IPS-20b (cell line): ENCODE measurements around the gene SLC1A3.
"Not testable (repeated sequence)": the region's sequence is repeated elsewhere in the genome, so short reads cannot be mapped to it uniquely, and the experiment has no call there.

Source experiments
- H3K27ac ChIP-seq: one replicate; pipeline ENCODE4 v1.5.1; 2013; ENCODE audit warnings: low read length
- H3K27me3 ChIP-seq: 2 replicates; pipeline ENCODE4 v1.6.1; 2013; ENCODE audit warnings: mild to moderate bottlenecking, low read length, inconsistent platforms; ENCODE audit not compliant: insufficient read depth
- H3K36me3 ChIP-seq: 2 replicates; pipeline ENCODE4 v1.6.1; 2013; ENCODE audit warnings: low read depth, mild to moderate bottlenecking, inconsistent platforms, low read length, moderate library complexity; ENCODE audit not compliant: insufficient read depth
- H3K4me1 ChIP-seq: 2 replicates; pipeline ENCODE4 v1.6.1; 2013; ENCODE audit warnings: mild to moderate bottlenecking, control low read depth, inconsistent platforms, low read length, moderate library complexity; ENCODE audit not compliant: insufficient read depth
- H3K4me3 ChIP-seq: 2 replicates; pipeline ENCODE4 v1.5.1; 2013; ENCODE audit warnings: mild to moderate bottlenecking, low read length, inconsistent platforms
- H3K9ac ChIP-seq: 2 replicates; pipeline ENCODE4 v1.6.1; 2013; ENCODE audit warnings: low read depth, mild to moderate bottlenecking, inconsistent platforms, low read length, moderate library complexity
- H3K9me3 ChIP-seq: 2 replicates; pipeline ENCODE4 v1.6.1; 2013; ENCODE audit warnings: mild to moderate bottlenecking, low read depth, low read length, inconsistent platforms; ENCODE audit not compliant: insufficient read depth

SLC1A3 gene

DNA sequence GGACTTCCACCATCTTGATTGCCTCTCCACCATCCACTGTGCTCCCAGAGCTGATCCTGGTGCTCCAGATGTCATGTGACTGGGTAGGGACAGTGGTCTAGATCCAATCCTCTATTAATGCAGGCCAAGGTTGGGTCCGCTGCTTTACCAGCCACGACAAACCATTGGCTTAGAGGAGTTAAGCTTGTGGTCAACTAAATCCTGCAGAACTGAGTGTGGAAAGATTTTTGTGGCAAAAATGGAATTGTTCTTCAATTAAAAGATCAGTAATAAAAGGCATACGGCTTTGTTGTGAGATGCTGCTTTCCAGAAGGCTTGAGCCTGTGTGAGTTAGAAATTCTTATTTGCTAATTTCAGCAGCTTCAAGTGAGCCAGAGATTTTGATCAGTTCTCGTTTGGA is 30.7 kb downstream of the SLC1A3 start:
- H3K27ac ChIP-seq = no peak overlapping the region
- peaks cover 17% of the 10 kb centered on the region for H3K36me3 ChIP-seq
- no peaks in the 10 kb centered on the region for H3K9me3 ChIP-seq
- no peak overlapping the region for H3K9ac ChIP-seq
- no peak overlapping the region for H3K4me3 ChIP-seq
- H3K4me1 ChIP-seq = no peaks in the 10 kb centered on the region; the same call in 1 of the 2 replicates
- no peaks in the 10 kb centered on the region for H3K27me3 ChIP-seq

DNA sequence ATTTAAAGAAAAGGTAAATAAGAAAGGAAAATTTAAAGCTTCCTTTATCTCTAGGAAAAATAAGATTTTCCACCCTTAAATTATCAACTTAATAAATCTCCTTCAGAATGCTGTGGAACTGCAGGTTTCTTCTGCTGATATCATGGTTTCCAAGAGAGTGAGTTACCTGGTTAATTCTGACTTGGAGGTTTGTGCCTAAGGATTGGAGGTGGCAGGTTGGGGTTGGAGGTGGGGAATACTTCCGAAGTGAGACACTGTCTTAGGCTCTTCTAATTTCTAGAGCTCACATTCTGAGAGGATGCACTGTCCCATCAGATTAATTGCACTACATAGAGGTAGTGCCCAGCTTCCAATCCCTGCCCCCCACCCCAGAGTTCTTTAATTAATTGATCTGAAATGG is 31.1 kb downstream of the SLC1A3 start:
- Histone ChIP-seq H3K4me1 (no peaks in the 10 kb centered on the region; the same call in 1 of the 2 replicates), H3K9me3 (no peaks in the 10 kb centered on the region), H3K27me3 (no peaks in the 10 kb centered on the region), H3K4me3 (no peak overlapping the region), H3K27ac (no peak overlapping the region), H3K9ac (no peak overlapping the region), H3K36me3 (peaks cover 17% of the 10 kb centered on the region)

DNA sequence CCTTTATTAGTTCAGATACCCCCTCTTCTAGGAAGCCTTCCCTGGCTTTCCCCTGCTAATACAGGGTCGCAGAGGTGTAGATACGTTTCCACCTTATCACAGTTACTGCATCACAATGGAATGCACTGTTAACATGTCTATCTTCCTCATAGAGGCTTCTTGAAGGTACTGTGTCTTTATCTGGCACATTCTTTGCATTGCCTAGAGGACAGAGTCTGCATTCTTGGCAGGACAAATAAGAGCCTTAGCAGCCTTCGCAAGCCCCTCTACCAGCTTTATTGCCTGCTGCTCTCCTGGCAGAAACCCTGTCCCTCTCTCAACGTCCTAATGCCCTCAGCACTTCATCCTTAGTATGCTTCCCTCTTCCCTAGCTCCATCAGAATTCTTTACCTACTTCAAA is 31.6 kb downstream of the SLC1A3 start:
- Histone ChIP-seq H3K4me1 (no peaks in the 10 kb centered on the region; the same call in 1 of the 2 replicates), H3K9ac (no peak overlapping the region), H3K9me3 (no peaks in the 10 kb centered on the region), H3K36me3 (peaks cover 13% of the 10 kb centered on the region), H3K4me3 (no peak overlapping the region), H3K27ac (no peak overlapping the region), H3K27me3 (no peaks in the 10 kb centered on the region)

DNA sequence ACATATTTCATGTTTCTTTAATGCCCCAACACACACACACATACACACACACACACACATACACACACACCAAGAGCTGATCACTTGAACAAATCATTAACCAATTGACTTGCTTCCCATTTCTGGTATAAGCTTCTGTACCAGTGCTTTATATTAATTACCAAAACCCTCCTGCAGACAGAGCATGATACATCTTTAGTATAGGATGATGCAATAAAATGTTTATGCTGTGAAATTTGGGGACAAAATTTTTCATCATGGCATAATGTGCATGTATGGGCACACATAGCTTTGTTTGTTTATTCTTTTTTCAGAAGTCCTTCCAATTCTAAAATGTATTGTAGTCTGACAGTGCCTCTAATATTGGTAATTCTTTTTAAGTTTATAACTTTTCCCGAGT is 34.5 kb downstream of the SLC1A3 start:
- no peak overlapping the region for H3K4me3 ChIP-seq
- no peak overlapping the region for H3K9ac ChIP-seq
- H3K9me3 ChIP-seq = no peaks in the 10 kb centered on the region
- no peak overlapping the region for H3K27ac ChIP-seq
- no peaks in the 10 kb centered on the region; the same call in 1 of the 2 replicates for H3K4me1 ChIP-seq
- no peaks in the 10 kb centered on the region; the same call in 1 of the 2 replicates for H3K36me3 ChIP-seq
- H3K27me3 ChIP-seq = no peaks in the 10 kb centered on the region

DNA sequence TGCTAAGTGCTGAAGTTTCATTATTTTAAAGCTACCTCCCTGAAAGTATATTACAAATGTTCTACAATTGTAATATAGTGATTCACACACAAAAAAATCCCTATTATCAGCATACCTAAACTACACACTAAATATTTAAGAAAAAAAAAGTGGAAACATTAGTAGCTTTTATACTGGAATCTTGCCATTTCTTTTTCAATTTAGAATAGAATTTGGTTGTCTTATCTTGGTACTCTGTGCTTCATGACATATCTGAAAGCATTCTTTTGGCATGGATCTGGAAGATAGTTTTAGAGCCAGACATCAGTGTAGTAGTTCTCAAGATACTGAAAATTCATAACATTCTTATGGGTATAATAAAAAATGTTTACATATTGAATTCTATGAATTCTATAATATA is 35.0 kb downstream of the SLC1A3 start:
- H3K4me3 ChIP-seq = no peak overlapping the region
- no peak overlapping the region for H3K27ac ChIP-seq
- H3K36me3 ChIP-seq = no peaks in the 10 kb centered on the region; the same call in 1 of the 2 replicates
- no peaks in the 10 kb centered on the region for H3K27me3 ChIP-seq
- no peak overlapping the region for H3K9ac ChIP-seq
- H3K9me3 ChIP-seq = no peaks in the 10 kb centered on the region
- no peaks in the 10 kb centered on the region; the same call in 1 of the 2 replicates for H3K4me1 ChIP-seq

DNA sequence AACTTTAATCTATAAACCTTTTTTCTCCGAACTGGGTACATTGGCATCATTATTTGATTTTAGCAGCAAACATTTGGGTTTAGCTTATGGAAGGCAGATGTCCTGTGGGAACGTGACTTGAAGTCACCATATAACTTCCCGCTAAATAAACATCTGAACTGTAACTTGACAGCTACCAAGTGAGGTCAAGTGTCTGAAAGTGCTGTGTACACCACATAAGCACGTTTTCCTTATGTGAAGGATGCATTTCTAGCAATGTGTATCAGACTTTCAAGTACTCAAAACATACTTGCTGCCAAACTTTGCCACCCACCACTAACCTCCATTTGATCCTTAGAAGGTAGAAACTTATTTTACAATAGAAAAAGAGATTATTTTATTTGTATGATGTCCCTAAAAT is 35.7 kb downstream of the SLC1A3 start:
- H3K27ac ChIP-seq = no peak overlapping the region
- no peaks in the 10 kb centered on the region for H3K9me3 ChIP-seq
- H3K9ac ChIP-seq = no peak overlapping the region
- H3K4me3 ChIP-seq = no peak overlapping the region
- H3K36me3 ChIP-seq = no peaks in the 10 kb centered on the region; the same call in 1 of the 2 replicates
- H3K27me3 ChIP-seq = no peaks in the 10 kb centered on the region
- H3K4me1 ChIP-seq = no peaks in the 10 kb centered on the region; the same call in 1 of the 2 replicates

DNA sequence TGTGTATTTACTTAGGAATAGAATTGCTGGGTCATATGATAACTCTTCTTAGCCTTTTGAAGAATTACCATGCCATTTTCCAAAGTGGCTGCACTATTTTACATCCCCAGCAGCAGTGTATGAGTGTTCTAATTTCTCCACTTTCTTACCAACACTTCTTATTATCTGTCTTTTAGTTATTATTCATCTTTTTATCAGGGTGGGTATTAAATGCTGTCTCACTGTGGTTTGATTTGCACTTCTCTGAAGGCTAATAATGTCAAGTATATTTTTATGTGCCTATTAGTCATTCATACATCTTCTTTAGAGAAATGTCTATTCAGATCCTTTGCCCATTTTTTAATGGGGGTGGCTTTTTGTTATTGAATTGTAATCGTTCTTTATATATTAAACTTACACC is 36.8 kb downstream of the SLC1A3 start:
- Histone ChIP-seq H3K36me3 (no peaks in the 10 kb centered on the region), H3K9me3 (no peaks in the 10 kb centered on the region), H3K9ac (no peak overlapping the region), H3K4me1 (no peaks in the 10 kb centered on the region; the same call in 1 of the 2 replicates), H3K27ac (no peak overlapping the region), H3K4me3 (no peak overlapping the region), H3K27me3 (no peaks in the 10 kb centered on the region)

DNA sequence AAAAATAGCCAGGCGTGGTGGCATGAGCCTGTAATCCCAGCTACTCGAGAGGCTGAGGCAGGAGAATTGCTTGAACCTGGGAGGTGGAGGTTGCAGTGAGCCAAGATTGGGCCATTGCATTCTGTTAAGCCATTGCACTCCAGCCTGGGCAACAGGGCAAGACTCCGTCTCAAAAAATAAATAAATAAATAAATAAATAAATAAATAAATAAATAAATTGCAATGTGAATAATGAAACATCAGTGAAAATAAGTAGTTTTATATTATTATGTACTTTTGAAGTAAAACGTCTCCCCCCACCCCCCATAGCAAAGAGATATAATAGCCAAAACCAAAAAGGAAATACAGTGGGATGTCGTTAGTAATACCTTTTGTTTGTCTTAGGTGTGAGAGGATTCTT is 37.4 kb downstream of the SLC1A3 start:
- not testable (repeated sequence) for H3K4me3 ChIP-seq, H3K4me1 ChIP-seq, H3K27ac ChIP-seq, H3K9ac ChIP-seq, H3K9me3 ChIP-seq, H3K36me3 ChIP-seq, H3K27me3 ChIP-seq

DNA sequence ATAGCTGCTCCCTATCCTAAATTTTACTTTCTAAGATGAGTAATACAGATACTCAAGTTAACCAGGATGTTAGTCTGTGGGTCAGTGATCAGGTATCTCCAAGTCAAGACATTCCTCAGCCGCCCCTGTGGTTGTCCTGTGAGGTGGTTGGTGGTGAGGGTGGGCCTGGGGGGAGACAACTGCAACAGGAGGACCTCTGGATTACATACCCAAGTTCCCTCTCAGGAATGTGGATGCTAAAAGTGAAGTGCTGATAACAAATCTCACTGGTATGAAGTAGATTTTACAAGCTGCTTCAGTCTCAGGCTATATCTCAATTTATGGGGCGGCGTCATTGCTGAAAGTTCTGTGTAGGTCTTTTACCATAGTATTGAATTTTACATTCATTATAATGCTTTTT is 38.3 kb downstream of the SLC1A3 start:
- H3K9me3 ChIP-seq = no peaks in the 10 kb centered on the region
- no peak overlapping the region for H3K9ac ChIP-seq

DNA sequence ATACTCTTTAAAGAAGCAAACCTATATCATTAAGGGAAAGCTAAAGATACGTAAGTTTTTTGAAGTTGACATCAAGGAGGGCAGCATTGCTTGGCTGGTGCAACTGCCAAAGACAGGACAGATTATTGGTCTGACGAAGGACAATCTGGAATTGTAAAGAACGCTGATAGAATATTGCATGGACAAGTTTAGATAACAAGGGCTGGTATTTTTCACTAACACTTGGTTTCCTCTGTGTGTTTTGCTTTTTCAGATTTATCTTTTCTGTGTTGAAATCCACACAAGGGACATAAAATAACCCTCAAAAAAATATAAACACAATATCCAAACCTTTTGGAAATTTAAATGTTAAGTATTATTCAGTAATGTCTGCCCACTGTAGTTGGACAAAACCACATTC is 39.7 kb downstream of the SLC1A3 start:
- Histone ChIP-seq H3K36me3 (no peaks in the 10 kb centered on the region), H3K4me1 (no peaks in the 10 kb centered on the region; the same call in 1 of the 2 replicates), H3K27ac (no peak overlapping the region), H3K9me3 (no peaks in the 10 kb centered on the region), H3K4me3 (no peak overlapping the region), H3K27me3 (no peaks in the 10 kb centered on the region), H3K9ac (no peak overlapping the region)

More for the DNA sequence above, 38.3 kb downstream of the SLC1A3 start:
- no peaks in the 10 kb centered on the region for H3K36me3 ChIP-seq
- H3K4me3 ChIP-seq = no peak overlapping the region
- no peaks in the 10 kb centered on the region; the same call in 1 of the 2 replicates for H3K4me1 ChIP-seq
- H3K27ac ChIP-seq = no peak overlapping the region
- H3K27me3 ChIP-seq = no peaks in the 10 kb centered on the region

DNA sequence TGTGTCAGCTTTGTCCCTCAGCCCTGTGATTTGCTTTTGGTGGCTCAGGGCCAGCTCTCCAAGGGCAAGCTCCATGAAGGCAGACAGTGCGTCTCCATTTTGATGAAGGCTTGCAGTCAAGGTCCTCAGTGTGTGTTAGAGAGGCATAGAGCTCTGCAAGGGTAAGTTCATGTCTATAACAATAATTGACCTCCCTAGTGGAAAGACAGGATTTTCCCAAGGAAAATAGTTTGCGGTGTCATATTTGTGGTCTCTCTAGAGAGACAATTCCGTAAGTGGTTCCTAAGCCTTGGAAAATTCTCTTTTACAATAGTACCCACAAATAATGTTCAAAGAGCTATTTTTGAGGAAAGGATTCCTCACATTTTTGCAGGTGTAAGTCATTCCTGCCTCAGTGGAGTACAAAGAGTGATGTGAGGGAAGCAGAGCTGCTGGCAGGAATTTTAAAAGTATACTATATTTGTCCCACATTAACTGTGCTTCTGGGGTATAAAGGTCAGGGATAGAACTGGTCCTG is 40.2 kb downstream of the SLC1A3 start:
- Histone ChIP-seq H3K27me3 (no peaks in the 10 kb centered on the region), H3K9ac (no peak overlapping the region), H3K27ac (no peak overlapping the region), H3K4me3 (no peak overlapping the region), H3K4me1 (no peaks in the 10 kb centered on the region; the same call in 1 of the 2 replicates), H3K36me3 (no peaks in the 10 kb centered on the region), H3K9me3 (no peaks in the 10 kb centered on the region)

DNA sequence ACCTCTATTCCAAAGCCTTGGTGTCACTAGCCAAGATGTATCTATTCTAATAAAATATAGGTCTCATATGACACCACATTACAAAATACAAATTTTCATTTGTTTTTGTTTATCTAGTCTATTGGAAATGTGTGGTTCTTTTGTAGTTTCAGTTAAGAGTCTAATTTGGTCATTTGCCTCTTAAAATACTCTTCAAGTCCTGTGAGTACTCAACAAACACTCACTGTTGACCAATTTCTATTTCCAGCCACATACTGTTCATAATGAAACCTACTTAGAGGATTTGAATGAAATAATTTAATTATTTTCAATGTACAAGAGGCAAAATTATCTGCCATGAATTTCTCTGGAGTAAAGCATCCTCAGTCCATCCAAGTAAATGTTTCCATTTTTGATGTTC is 40.6 kb downstream of the SLC1A3 start:
- Histone ChIP-seq H3K4me3 (no peak overlapping the region), H3K27me3 (no peaks in the 10 kb centered on the region), H3K9me3 (no peaks in the 10 kb centered on the region), H3K4me1 (no peaks in the 10 kb centered on the region; the same call in 1 of the 2 replicates), H3K36me3 (no peaks in the 10 kb centered on the region), H3K9ac (no peak overlapping the region), H3K27ac (no peak overlapping the region)
